ACHN (cell line): Measurements from ENCODE around the gene ZC3H4.

Experiments
- DNase-seq: peaks from one replicate; pipeline ENCODE4 v3.0.0-alpha.2; 2015
- in situ Hi-C: cut with HindIII; loops from 2 replicates; pipeline ENCODE4 v1.10.0; 2017; ENCODE audit warnings: low sequenced_read_pairs, low pct_ligation_motif_present, low pct_unique_long_range_greater_than_20kb

The ZC3H4 gene

GRCh38 chr19:47035127-47036096 lies 78.2 kb downstream of the ZC3H4 start:
- DNase-seq: peak; percentile 81
- in situ Hi-C loops: no loop called here

GRCh38 chr19:47032171-47032811 lies 81.3 kb downstream of the ZC3H4 start:
- in situ Hi-C loops: no loop called here
- DNase-seq: peak; percentile 21

- in situ Hi-C loops: no loop called here
- DNase-seq: no peak
These were observed 85.4 kb downstream of the ZC3H4 start for GRCh38 chr19:47028195-47028601.

- DNase-seq: no peak
- in situ Hi-C loops: no loop called here
These were observed 85.9 kb downstream of the ZC3H4 start for GRCh38 chr19:47027586-47028088.

- in situ Hi-C loops: no loop called here
- no peak for DNase-seq
These were observed 86.7 kb downstream of the ZC3H4 start for GRCh38 chr19:47026889-47027288.

- no peak for DNase-seq
- in situ Hi-C loops: no loop called here
These were observed 87.4 kb downstream of the ZC3H4 start for GRCh38 chr19:47026156-47026555.

- no peak for DNase-seq
- in situ Hi-C loops: no loop called here
These were observed 89.1 kb downstream of the ZC3H4 start for GRCh38 chr19:47024502-47024901.

GRCh38 chr19:47023448-47023794 lies 90.2 kb downstream of the ZC3H4 start:
- DNase-seq: no peak
- in situ Hi-C loops: no loop called here

GRCh38 chr19:47022541-47023447 lies 90.8 kb downstream of the ZC3H4 start:
- no peak for DNase-seq
- in situ Hi-C loops: no loop called here

GRCh38 chr19:47022140-47022536 lies 91.4 kb downstream of the ZC3H4 start:
- in situ Hi-C loops: no loop called here
- DNase-seq: no peak

GRCh38 chr19:47021536-47022139 lies 91.9 kb downstream of the ZC3H4 start:
- in situ Hi-C loops: no loop called here
- peak; percentile 22 for DNase-seq

- DNase-seq: no peak
- in situ Hi-C loops: no loop called here
These were observed 92.5 kb downstream of the ZC3H4 start for GRCh38 chr19:47020992-47021496.

GRCh38 chr19:47020132-47020805 lies 93.3 kb downstream of the ZC3H4 start:
- DNase-seq: no peak
- in situ Hi-C loops: no loop called here

- in situ Hi-C loops: no loop called here
- no peak for DNase-seq
These were observed 94.0 kb downstream of the ZC3H4 start, which contains the start of gene NPAS1 for GRCh38 chr19:47019431-47020041. Gene NPAS1 (plus strand): TSS chr19:47019837. CDS start chr19:47021048, 1,211 bp downstream.

GRCh38 chr19:47018923-47019322 lies 94.7 kb downstream of the ZC3H4 start:
- no peak for DNase-seq
- in situ Hi-C loops: no loop called here
